HG03520 (cell line): ENCODE data around the gene RARRES2.
"Not testable (repeated sequence)": the region's sequence is repeated elsewhere in the genome, so short reads cannot be mapped to it uniquely, and the experiment has no call there.

Experiments used
- ATAC-seq: cut with Tn5 transposase; IDR thresholded peaks from one replicate; pipeline ENCODE4 v1.9.1; 2021; ENCODE audit warnings: mild to moderate bottlenecking, moderate library complexity; ENCODE audit not compliant: unreplicated experiment

Gene RARRES2

DNA sequence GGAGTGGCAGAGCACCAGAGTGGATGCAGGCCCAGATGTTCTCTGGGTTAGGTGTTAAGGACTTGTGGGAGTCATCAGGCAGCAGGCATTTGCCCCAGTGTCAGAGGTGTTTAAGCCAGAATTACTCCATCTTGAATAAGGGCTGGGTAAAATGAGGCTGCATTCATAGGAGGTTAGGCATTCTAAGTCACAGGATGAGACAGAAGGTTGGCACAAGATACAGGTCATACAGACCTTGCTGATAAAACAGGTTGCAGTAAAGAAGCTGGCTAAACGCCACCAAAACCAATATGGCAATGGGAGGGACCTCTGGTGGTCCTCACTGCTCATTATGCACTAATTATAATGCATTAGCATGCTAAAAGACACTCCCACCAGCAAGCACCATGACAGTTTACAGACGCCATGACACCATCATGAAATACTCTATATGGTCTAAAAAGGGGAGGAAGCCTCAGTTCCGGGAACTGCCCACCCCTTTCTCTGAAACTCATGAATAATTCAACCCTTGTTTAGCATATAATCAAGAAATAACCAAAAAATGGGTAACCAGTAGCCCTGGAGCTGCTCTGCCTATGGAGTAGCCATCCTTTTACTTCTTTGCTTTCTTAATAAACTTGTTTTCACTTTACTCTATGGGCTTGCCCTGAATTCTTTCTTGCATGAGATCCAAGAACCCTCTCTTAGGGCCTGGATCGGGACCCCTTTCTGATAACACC, 19.2 kb downstream of the RARRES2 start:
- ATAC-seq, result no peak

DNA sequence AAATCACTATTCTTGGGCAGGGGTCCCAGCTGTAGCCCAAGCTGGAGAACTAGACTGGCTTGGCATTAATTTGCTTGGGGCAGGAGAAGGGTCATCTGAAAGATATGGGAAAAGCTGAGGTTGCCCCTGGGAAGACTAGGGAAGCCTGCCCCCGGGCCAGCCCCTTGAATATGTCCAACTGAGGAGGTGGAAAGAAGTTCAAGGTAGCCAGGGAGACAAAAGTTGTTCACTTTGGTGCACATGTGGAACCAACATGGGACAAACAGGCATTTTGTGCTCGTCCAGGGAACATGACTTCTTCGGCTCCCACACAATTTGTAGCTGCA, 19.7 kb downstream of the RARRES2 start:
- ATAC-seq, result no peak

DNA sequence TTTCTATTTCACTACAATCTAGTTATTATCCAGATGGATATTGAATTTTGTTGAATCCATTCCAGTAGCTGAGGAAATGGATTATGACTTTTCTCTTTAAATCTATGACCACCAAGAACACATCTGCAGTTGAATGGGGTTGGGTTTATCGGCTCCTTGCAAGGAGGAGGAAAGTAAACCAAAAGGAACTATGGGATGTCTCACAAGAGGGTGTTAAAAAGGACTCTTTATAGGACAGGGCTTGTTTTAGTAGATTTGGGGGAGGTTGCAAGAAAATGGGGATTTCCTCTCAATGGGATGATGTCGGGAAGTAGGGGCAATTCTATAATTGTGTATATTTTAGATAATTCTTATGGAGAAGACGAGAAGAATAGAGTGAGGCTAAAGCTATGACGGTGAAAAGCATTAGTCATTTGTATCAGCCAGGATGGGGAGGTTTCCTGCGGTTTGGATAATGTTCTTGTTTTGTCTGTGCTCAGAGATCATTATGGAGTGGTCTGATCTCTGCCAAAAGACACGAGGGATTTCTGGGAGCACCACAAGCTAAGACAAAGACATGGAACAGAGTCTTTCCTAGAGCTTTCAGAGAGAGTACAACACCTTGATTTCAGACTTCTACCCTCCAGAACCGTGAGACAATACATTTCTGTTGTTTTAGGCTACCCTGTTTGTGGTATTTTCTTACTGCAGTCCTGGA, 23.5 kb downstream of the RARRES2 start:
- no peak for ATAC-seq

DNA sequence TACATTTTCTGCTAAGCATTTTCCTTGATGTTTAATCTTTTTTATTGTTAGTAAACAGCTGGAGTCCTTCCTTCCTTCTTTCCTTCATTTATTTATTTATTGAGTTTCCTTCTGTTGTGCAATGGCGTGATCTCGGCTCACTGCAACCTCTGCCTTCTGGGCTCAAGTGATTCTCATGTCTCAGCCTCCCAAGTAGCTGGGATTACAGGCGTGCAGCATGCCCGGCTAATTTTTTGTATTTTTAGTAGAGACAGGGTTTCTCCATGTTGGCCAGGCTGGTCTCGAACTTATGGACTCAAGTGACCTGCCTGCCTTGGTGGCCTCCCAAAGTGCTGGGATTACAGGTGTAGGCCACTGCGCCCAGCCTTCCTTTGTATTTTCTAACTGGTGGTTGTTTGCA, 24.4 kb downstream of the RARRES2 start:
- ATAC-seq, result not testable (repeated sequence)

DNA sequence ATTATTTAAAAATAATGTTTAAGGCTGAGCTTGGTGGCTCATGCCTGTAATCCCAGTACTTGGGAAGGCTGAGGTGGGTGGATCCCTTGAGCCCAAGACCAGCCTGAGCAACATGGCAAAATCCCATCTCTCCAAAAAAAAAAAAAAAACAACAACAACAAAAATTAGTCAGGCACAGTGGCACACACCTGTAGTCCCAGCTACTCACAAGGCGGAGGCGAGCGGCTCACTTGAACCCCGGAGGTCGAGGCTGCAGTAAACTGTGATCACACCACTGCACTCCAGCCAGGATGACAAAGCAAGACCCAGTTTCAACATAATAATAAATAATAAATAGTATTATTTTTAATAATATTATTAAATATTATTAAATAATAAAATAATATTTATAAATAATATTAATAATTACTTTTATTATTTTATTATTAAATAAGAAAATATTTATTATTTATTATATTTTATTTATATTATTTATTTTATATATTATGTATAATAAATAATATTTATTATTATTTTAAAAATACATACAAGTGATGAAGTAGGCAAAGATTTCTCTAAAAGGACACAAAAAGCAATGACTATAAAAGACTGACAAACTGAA, 26.7 kb downstream of the RARRES2 start:
- no peak for ATAC-seq

DNA sequence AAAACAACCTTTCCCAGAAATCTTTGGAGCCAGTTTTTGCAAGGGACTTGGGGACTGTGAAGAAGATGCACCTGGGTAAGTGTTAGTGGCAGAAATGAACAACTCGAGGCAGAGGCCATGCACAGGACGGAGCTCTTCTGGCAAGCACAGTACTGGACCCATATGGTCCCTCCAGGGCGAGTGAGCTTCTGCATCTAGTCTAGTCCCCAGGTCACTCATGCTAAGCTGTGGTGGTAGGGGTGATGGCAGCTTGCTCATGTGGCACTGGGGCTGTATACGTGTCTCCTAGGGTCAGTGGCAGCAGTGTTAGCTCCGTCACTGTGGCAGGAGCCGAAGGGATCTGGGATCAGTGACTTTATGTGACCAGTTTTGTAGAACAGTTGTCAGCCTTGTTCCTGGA, 27.6 kb downstream of the RARRES2 start:
- ATAC-seq, result no peak

DNA sequence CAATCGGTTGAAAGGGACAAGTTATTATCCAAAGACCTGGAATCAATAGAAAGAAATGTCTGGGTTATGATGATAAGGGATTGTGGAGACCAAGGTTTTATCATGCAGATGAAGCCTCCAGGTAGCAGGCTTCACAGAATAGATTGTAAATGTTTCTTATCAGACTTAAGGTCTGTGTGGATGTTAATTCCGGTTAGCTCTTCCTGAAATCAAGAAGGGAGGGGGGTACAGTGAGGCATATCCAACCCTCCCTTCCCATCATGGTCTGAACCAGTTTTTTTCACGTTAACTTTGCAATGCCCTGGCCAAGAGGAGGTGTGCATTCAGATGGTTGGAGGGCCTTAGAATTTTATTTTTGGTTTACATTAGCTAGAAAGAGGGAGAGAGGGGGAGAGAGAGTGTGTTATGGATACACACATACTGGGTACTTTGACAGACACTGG, 28.0 kb downstream of the RARRES2 start:
- no peak for ATAC-seq

DNA sequence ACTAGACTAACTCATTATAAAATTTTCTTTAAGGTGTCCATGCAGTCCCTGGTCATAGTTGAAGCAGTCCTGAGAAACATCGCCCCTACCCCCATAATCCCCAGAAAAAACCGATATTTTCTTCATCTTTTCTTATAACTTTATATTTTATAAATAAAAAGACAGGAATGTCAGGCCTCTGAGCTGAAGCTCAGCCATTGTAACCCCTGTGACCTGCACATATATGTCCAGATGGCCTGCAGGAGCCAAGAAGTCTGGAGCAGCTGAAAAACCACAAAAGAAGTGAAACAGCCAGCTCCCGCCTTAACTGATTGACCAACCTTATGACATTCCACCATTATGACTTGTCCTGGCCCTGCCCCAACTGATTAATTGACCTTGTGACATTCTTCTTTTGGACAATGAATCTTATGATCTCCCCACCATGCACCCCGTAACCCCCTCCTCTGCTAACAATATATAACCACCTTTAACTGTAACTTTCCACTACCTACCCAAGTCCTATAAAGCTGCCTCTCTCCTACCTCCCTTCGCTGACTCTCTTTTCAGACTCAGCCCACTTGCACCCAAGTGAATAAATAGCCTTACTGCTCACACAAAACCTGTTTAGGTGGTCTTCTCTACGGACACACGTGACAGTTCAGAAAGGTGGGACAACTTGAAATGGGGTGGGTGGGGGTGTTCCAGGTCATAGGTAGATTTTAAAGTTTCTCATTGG, 28.6 kb downstream of the RARRES2 start:
- not testable (repeated sequence) for ATAC-seq

DNA sequence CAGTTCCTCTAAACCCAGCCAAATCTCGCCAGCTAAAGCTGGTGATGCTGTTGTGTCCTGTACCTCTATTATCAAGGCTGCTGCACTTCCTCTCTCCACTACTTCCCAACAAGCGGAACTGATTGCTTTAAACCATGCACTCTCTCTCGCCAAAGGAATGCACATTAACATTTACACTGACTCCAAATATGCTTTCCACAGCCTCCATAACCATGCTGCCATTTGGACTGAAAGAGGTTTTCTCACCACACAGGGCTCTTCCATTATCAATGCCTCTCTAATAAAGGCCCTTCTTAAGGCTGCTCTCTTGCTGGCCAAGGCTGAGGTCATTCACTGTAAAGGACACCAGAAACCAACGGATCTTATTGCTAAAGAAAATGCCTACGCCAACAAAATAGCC, 29.7 kb downstream of the RARRES2 start:
- no peak for ATAC-seq

DNA sequence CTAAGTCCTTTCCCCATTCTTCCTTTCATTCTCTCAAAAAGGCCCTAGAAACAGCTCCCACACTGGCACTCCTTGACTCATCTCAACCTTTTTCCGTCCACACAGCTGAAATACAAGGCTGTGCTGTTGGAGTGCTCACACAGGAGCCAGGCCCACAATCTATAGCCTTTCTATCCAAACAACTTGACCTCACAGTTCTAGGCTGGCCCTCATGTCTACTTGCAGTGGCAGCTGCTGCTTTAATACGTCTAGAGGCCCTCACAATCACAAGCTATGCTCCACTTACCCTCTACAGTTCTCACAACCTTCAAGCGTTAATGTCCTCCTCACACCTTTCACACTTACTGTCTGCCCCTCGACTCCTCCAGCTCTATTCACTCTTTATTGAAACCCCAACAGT, 30.3 kb downstream of the RARRES2 start:
- no peak for ATAC-seq

DNA sequence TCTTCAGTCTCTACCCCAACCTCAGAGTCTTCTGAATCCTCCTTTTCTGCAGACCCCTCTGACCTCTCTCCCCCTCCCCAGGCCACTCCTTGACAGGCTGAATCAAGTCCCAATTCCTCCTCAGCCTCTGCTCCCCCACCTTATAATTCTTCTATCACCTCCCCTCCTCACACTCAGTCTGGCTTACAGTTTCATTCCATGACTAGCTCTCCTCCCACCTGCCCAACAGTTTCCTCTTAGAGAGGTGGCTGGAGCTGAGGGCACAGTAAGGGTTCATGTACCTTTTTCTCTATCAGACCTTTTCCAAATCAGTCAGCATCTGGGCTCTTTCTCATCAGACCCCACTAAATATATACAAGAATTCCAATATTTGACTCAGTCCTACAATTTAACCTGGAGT, 32.9 kb downstream of the RARRES2 start:
- no peak for ATAC-seq

DNA sequence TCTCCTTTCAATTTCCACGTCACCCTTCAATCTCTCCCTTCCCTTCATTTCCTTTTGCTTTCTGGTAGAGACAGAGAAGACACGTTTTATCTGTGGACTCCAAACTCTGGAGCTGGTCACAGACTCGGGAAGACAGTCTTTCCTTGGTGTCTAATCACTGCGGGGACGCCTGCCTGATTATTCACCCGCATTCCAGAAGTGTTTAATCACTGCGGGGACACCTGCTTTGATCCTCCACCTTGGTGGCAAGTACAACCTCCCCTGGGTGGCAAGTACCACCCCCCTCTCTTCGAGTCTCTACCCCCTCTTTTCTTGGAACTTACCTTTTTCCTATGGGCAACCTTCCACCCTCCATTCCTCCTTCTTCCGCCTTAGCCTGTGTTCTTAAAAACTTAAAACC, 33.5 kb downstream of the RARRES2 start:
- no peak for ATAC-seq

DNA sequence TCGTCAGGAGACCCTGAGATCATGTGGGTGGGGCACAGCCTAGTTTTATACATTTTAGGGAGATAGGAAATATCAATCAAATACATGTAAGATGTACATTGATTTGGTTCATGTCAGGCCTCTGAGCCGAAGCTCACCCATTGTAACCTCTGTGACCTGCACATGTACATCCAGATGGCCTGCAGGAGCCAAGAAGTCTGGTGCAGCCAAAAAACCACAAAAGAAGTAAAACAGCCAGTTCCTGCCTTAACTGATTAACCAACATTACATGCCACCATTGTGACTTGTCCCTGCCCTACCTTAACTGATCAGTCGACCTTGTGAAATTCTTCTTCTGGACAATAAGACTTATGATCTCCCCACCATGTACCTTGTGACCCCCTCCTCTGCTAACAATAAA, 34.3 kb downstream of the RARRES2 start:
- no peak for ATAC-seq

DNA sequence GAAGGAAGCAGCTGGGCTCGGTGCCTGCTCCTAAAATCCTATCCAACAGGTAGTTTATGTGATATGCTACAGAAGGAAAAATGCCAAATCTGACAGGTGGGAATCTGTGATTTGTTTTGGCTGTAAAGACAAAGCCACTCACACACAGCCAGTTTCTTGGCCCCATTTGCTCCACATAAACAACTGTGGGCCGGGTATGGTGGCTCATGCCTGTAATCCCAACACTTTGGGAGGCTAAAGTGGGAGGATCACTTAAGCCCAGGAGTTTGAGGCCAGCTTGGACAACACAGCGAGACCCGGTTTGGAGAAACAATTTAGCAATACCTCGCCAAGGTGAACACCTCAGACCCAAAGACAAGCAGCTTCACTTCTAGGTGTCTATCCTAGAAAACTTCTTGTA, 35.1 kb downstream of the RARRES2 start:
- not testable (repeated sequence) for ATAC-seq

DNA sequence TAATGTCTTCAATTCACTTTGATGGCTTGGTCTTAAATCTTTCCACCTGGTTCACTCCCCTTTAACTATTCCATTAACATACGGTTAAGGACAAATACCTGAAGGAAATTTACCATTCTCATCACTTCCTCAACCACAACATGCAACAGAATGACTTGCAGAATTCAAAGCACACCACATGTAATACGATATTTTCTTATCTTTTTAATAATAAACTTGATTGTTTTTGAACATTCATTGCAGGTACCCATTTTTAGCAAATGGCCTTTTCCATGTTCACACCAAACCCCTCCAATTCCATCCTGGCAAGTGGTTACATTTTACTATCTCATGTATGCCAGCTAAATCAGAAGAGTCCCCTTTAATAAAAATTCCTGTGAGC, 35.5 kb downstream of the RARRES2 start:
- ATAC-seq, result not testable (repeated sequence)

DNA sequence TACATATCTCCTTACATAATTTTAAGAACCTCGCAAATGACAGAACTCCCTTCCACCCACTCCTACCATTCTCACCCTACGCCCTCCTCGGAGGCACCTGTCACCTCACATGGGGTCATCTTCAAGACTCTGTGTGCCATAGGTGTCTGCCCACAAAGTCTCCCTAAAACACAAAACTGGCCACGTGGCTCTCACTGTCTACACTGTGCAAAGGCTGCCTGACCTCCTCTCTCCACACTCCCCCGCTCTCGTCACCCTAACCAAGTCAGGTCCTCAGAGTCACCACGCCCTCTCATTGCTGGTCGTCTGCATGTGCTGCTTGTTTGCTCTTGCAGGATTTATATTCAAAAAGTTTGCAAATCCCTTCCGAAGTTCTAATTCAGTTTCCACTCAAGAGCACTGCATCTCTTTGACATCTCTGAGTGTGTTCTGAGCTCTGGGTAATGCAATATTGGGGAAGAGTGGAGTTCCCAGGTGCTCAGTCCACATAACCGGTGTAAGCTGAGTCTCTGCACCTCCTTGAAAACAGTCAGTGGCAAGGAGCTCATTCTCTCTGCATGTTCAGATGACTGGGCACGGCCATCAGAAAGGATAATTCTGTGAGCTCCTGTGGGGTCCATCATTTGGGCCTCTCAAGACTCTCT, 36.0 kb downstream of the RARRES2 start:
- ATAC-seq, result not testable (repeated sequence)

DNA sequence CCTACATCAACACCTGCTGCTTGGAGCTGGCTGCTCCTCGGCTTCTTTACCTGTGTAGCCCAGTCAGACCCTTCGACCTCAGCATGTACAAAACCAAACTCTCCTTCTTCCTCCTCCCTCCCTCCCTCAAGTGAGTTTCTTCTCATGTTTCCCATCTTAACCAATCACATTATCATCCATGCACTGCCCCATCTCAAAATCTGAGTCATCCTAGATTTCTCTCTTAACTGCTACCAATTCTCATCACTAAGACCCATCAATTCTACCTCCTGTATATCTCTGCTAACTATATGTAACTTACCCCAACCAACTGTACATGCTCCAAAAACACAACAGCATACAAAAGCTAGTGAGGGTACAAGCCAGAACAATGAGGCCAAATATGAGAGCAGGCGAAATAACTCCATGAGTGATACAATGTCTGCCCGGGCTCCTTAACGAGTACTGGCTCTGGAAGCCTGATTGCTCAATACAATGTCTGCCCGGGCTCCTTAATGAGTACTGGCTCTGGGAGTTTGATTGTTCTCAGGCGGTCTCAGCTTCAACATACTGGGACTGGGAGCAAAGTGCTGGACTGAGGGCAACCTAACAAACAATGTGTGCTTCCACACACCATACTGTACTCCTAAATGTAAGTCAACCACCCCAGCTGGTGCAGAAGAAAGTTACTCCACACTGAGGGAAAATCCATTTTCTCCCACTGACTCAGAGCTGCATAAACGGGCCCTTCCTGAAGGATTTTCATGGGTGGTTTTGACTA, 36.8 kb downstream of the RARRES2 start:
- ATAC-seq, result not testable (repeated sequence)

DNA sequence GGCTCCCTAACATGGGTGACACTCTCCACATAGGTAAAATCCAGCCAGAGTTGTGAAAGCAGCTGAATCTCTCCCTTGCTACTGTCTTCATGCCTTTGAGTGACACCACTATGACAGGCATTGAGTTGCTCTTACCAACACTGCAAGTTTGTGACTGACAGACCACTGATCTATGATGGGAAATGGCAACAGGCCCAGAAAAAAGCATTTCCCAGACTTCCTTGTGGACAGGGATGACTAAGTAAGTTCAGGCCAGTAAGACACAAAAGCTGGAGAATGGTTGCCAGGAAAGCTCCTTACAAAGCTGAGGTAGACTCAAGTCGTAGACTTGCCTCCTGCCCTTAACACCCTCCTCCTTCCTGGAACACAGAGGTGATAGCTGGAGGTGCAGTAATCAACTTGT, 38.5 kb downstream of the RARRES2 start:
- not testable (repeated sequence) for ATAC-seq

DNA sequence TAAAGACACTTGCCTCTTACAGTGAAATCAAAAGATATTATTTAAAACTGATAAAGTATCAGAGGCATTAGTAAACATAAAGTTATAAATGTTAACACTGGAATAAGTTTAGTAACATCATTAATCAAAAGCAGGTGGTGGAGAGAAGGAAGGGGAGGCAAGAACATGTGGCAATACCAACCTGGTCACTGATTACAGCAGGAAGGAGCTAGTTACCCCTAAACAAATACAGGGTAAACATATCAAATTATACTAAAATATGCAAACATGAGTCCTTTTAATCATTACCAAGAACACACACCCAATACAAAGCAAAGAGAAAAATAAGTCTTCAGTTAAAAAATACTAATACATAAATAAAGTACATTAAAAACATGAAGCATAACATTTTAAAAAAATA, 43.5 kb downstream of the RARRES2 start:
- ATAC-seq, result not testable (repeated sequence)

DNA sequence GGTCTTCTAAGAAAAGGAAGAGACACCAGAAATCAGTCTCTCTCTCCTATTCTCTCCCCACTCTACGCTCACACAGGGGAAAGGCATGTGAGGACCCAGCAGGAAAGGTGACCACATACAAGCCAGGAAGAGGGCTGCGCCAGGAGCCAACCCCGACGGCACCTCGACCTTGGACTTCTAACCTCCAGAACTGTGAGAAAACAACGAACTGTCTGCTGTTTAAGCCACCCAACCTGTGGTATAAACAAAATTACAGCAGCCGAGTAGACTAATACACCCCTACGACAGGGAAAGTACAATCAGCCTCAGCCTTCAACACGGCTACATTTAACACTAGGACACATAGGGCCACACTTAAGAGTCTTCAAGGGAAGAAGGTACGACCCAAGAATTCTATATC, 44.6 kb downstream of the RARRES2 start:
- ATAC-seq, result not testable (repeated sequence)
